ENCODE data around the gene TRAP1.
"Not testable (repeated sequence)": the region's sequence is repeated elsewhere in the genome, so short reads cannot be mapped to it uniquely, and the experiment has no call there.

TRAP1 gene

GRCh38 chr16:3736116-3736515 is 18.8 kb upstream of the TRAP1 start:
- DNase-seq (ENCODE audit: low spot score), result no peak

GRCh38 chr16:3735541-3735940 is 18.2 kb upstream of the TRAP1 start:
- no peak for DNase-seq (ENCODE audit: low spot score)

- DNase-seq (ENCODE audit: low spot score), result no peak
Observed at GRCh38 chr16:3734758-3735221, 17.5 kb upstream of the TRAP1 start.

- DNase-seq (ENCODE audit: low spot score), result no peak
Observed at GRCh38 chr16:3734084-3734757, 16.9 kb upstream of the TRAP1 start.

GRCh38 chr16:3732171-3732570 is 14.8 kb upstream of the TRAP1 start:
- DNase-seq (ENCODE audit: low spot score), result no peak

GRCh38 chr16:3731126-3731935 is 14.0 kb upstream of the TRAP1 start:
- DNase-seq (ENCODE audit: low spot score), result no peak

- no peak for DNase-seq (ENCODE audit: low spot score)
Observed at GRCh38 chr16:3730161-3731125, 13.1 kb upstream of the TRAP1 start.

GRCh38 chr16:3729161-3730112 is 12.1 kb upstream of the TRAP1 start:
- no peak for DNase-seq (ENCODE audit: low spot score)

GRCh38 chr16:3728424-3729160 is 11.3 kb upstream of the TRAP1 start:
- DNase-seq (ENCODE audit: low spot score), result no peak

GRCh38 chr16:3727806-3728381 is 10.6 kb upstream of the TRAP1 start:
- no peak for DNase-seq (ENCODE audit: low spot score)

- DNase-seq (ENCODE audit: low spot score), result no peak
Observed at GRCh38 chr16:3726021-3726687, 8.8 kb upstream of the TRAP1 start.

- no peak for DNase-seq (ENCODE audit: low spot score)
Observed at GRCh38 chr16:3725276-3725675, 8.0 kb upstream of the TRAP1 start.

GRCh38 chr16:3722508-3722907 is 5.2 kb upstream of the TRAP1 start:
- DNase-seq (ENCODE audit: low spot score), result no peak

GRCh38 chr16:3720418-3720817 is 3.1 kb upstream of the TRAP1 start:
- DNase-seq (ENCODE audit: low spot score), result no peak

GRCh38 chr16:3718628-3719027 is 1.3 kb upstream of the TRAP1 start:
- DNase-seq (ENCODE audit: low spot score), result no peak

- no peak for DNase-seq (ENCODE audit: low spot score)
Observed at GRCh38 chr16:3718019-3718391, 681 bp upstream of the TRAP1 start.

GRCh38 chr16:3716831-3717234 is 491 bp downstream of the TRAP1 start:
- no peak for DNase-seq (ENCODE audit: low spot score)

- DNase-seq (ENCODE audit: low spot score), result no peak
Observed at GRCh38 chr16:3715430-3715829, 1.9 kb downstream of the TRAP1 start.

GRCh38 chr16:3714378-3714777 is 2.9 kb downstream of the TRAP1 start:
- DNase-seq (ENCODE audit: low spot score), result not testable (repeated sequence)
